HepG2 (cell line): Measurements from ENCODE around the gene RBM47. TPM values are rescaled to one million over a fixed set of nuclear protein-coding genes. Genes with fewer than 3 reads are reported as not detected.

Experiments
- AHR ChIP-seq: IDR thresholded peaks from 2 replicates; pipeline ENCODE4 v1.6.1; 2018; ENCODE audit warnings: missing genetic modification reagents, missing compliant biosample characterization
- CBX1 ChIP-seq: IDR thresholded peaks from one replicate; pipeline ENCODE4 v1.6.1; 2016; ENCODE audit warnings: antibody characterized with exemption, low read depth
- CREBL2 ChIP-seq: sonication (generic); formaldehyde crosslinking; IDR thresholded peaks from 2 replicates; pipeline ENCODE4 v1.8.1; 2023; ENCODE audit warnings: missing genetic modification reagents, mild to moderate bottlenecking, borderline replicate concordance
- E2F1 ChIP-seq: sonication (generic); formaldehyde crosslinking; IDR thresholded peaks from 2 replicates; pipeline ENCODE4 v1.5.0; 2020; ENCODE audit warnings: missing genetic modification reagents
- ETV6 ChIP-seq: sonication (generic); formaldehyde crosslinking; conservative IDR thresholded peaks from 2 replicates; pipeline ENCODE4 v1.4.0; 2020; ENCODE audit warnings: missing genetic modification reagents
- KAT2B ChIP-seq: fragments of 150-350 bp; IDR thresholded peaks from 2 replicates; pipeline ENCODE4 v1.6.1; 2014; ENCODE audit warnings: low read depth, low read length, borderline replicate concordance
- KDM2A ChIP-seq: sonication (generic); formaldehyde crosslinking; IDR thresholded peaks from 2 replicates; pipeline ENCODE4 v1.4.0; 2020; ENCODE audit warnings: low read depth, missing genetic modification reagents, borderline replicate concordance
- MAZ ChIP-seq, 2 experiments: sonication (generic) in 1 of 2; formaldehyde crosslinking in 1 of 2; IDR thresholded peaks; 2 replicates each; pipeline versions ENCODE4 v1.5.0 to v1.6.1; 2012 to 2020; ENCODE audit warnings: low read depth in 2 of 2, mild to moderate bottlenecking in 2 of 2, borderline replicate concordance in 1 of 2, improper control_type of control experiment in 1 of 2, low read length in 1 of 2, missing genetic modification reagents in 1 of 2, moderate library complexity in 1 of 2
- MEF2D ChIP-seq: sonication (generic); formaldehyde crosslinking; IDR thresholded peaks from 2 replicates; pipeline ENCODE4 v1.5.1; 2020; ENCODE audit warnings: mild to moderate bottlenecking, missing genetic modification reagents
- NFE2L2 ChIP-seq: fragments of 150-350 bp; IDR thresholded peaks from 2 replicates; pipeline ENCODE4 v1.6.1; 2014; ENCODE audit warnings: low read length
- SIX1 ChIP-seq: sonication (generic); formaldehyde crosslinking; IDR thresholded peaks from 2 replicates; pipeline ENCODE4 v1.4.0; 2020; ENCODE audit warnings: missing genetic modification reagents, borderline replicate concordance
- TBX3 ChIP-seq: fragments of 450-650 bp; IDR thresholded peaks from 2 replicates; pipeline ENCODE4 v1.6.1; 2017; ENCODE audit warnings: antibody characterized with exemption, mild to moderate bottlenecking, inconsistent platforms, borderline replicate concordance
- TCF7 ChIP-seq: sonication (generic); IDR thresholded peaks from 2 replicates; pipeline ENCODE4 v1.6.1; 2016; ENCODE audit warnings: antibody characterized with exemption, low read depth
- ZGPAT ChIP-seq: IDR thresholded peaks from 2 replicates; pipeline ENCODE4 v1.6.1; 2016; ENCODE audit warnings: mild to moderate bottlenecking
- ZNF660 ChIP-seq: sonication (generic); formaldehyde crosslinking; IDR thresholded peaks from 2 replicates; pipeline ENCODE4 v1.5.1; 2020; ENCODE audit warnings: mild to moderate bottlenecking, low read depth, missing genetic modification reagents, borderline replicate concordance
- ZNF724P ChIP-seq: sonication (generic); formaldehyde crosslinking; IDR thresholded peaks from 2 replicates; pipeline ENCODE4 v1.8.0; 2022; ENCODE audit warnings: missing genetic modification reagents, borderline replicate concordance
- ZNF747 ChIP-seq: sonication (generic); formaldehyde crosslinking; IDR thresholded peaks from 2 replicates; pipeline ENCODE4 v1.8.1; 2023; ENCODE audit warnings: missing genetic modification reagents, mild to moderate bottlenecking, borderline replicate concordance
- ZSCAN29 ChIP-seq: sonication (generic); formaldehyde crosslinking; conservative IDR thresholded peaks from 2 replicates; pipeline ENCODE4 v1.4.0; 2020; ENCODE audit warnings: mild to moderate bottlenecking, missing genetic modification reagents
- polyA plus RNA-seq, 8 experiments: library from polyadenylated mRNA; depleted of rRNA in 3 of 8; stranded (reverse) in 7 of 8; unstranded in 1 of 8; fragments of >200 nt; fragmentation: Illumina TruSeq in 4 of 8; extraction: Trizol in 4 of 8; gene quantifications; 2 replicates each; pipeline versions ENCODE4 v1.2.1 to v1.2.3, GENCODE V29; 2011 to 2016; ENCODE audit warnings: low read depth in 4 of 8, missing spikeins in 1 of 8, mixed read lengths in 1 of 8; ENCODE audit not compliant: insufficient read depth in 1 of 8
- total RNA-seq, 5 experiments: library from RNA; depleted of rRNA; stranded (reverse); fragments of >200 nt; fragmentation: Illumina TruSeq; extraction: Trizol; gene quantifications; 2 replicates each; pipeline ENCODE4 v1.2.3, GENCODE V29; 2016; ENCODE audit warnings: low read depth in 1 of 5
- TF ChIP-seq, protein P1 (sequence below): sonication (generic); formaldehyde crosslinking; IDR thresholded peaks from 2 replicates; pipeline ENCODE4 v1.5.1; 2020; ENCODE audit warnings: missing genetic modification reagents, mild to moderate bottlenecking, borderline replicate concordance
- TF ChIP-seq, protein P2 (sequence below): sonication (generic); formaldehyde crosslinking; IDR thresholded peaks from 2 replicates; pipeline ENCODE4 v1.9.0; 2021; ENCODE audit warnings: missing genetic modification reagents, borderline replicate concordance

RBM47 gene
- total and polyA plus RNA-seq, 2 of the 13 experiments (the other 11 are each of a cell fraction or from before 2014, with no cell fraction given), result 1.2 to 2.5 TPM

- TF ChIP-seq CREBL2 (CRISPR knock-in tag) (no peak), MAZ (IDR thresholded peaks at IDR 0.05; ENCODE audit: borderline replicate concordance, low read depth, low read length) (no peak; the same call in 1 of the 2 replicates), MAZ (CRISPR knock-in tag; IDR thresholded peaks at IDR 0.05; ENCODE audit: low read depth) (no peak; the same call in 1 of the 2 replicates), AHR (CRISPR knock-in tag) (no peak), ETV6 (CRISPR knock-in tag) (no peak), ZGPAT (CRISPR knock-in tag) (peak; percentile 91), SIX1 (CRISPR knock-in tag) (peak; percentile 91), NFE2L2 (no peak), TCF7 (peak; percentile 80), CBX1 (no peak), ZNF747 (no peak), MEF2D (CRISPR knock-in tag) (peak; percentile 84; the same call in 1 of the 2 replicates), KDM2A (no peak), E2F1 (no peak), ZNF724P (no peak; the same call in 1 of the 2 replicates), ZSCAN29 (no peak), ZNF660 (no peak), KAT2B (no peak), TBX3 (peak; percentile 93; the same call in 1 of the 2 replicates)
- TF ChIP-seq, protein P1, sequence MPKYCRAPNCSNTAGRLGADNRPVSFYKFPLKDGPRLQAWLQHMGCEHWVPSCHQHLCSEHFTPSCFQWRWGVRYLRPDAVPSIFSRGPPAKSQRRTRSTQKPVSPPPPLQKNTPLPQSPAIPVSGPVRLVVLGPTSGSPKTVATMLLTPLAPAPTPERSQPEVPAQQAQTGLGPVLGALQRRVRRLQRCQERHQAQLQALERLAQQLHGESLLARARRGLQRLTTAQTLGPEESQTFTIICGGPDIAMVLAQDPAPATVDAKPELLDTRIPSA, result no peak
- TF ChIP-seq, protein P2, sequence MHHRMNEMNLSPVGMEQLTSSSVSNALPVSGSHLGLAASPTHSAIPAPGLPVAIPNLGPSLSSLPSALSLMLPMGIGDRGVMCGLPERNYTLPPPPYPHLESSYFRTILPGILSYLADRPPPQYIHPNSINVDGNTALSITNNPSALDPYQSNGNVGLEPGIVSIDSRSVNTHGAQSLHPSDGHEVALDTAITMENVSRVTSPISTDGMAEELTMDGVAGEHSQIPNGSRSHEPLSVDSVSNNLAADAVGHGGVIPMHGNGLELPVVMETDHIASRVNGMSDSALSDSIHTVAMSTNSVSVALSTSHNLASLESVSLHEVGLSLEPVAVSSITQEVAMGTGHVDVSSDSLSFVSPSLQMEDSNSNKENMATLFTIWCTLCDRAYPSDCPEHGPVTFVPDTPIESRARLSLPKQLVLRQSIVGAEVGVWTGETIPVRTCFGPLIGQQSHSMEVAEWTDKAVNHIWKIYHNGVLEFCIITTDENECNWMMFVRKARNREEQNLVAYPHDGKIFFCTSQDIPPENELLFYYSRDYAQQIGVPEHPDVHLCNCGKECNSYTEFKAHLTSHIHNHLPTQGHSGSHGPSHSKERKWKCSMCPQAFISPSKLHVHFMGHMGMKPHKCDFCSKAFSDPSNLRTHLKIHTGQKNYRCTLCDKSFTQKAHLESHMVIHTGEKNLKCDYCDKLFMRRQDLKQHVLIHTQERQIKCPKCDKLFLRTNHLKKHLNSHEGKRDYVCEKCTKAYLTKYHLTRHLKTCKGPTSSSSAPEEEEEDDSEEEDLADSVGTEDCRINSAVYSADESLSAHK, result no peak
Observed at GRCh38 chr4:40473578-40474388, 155.9 kb downstream of the RBM47 start (continued).
